Loucy (cell line): ENCODE results near the gene PTP4A1.

Source experiments
- H2AFZ ChIP-seq: fragments of 200-600 bp; sonication (generic); 2 replicates; pipeline ENCODE4 v1.6.0; 2016; ENCODE audit warnings: antibody characterized with exemption, mild to moderate bottlenecking, low read length, moderate library complexity
- H3F3A ChIP-seq: fragments of 200-600 bp; 2 replicates; pipeline ENCODE4 v1.6.0; 2016; ENCODE audit warnings: antibody characterized with exemption, low read depth, mild to moderate bottlenecking
- H3K27me3 ChIP-seq: fragments of 200-600 bp; sonication (generic); 2 replicates; pipeline ENCODE4 v1.6.1; 2014; ENCODE audit warnings: low read length, mild to moderate bottlenecking; ENCODE audit not compliant: insufficient read depth, poor library complexity, severe bottlenecking
- H3K36me3 ChIP-seq: fragments of 200-600 bp; sonication (generic); 2 replicates; pipeline ENCODE4 v1.6.1; 2016; ENCODE audit warnings: low read length; ENCODE audit not compliant: insufficient read depth
- H3K4me1 ChIP-seq: fragments of 200-600 bp; sonication (generic); 2 replicates; pipeline ENCODE4 v1.5.1; 2014; ENCODE audit warnings: low read length, mild to moderate bottlenecking; ENCODE audit not compliant: insufficient read depth, poor library complexity, severe bottlenecking
- H3K4me2 ChIP-seq: fragments of 200-600 bp; sonication (generic); 2 replicates; pipeline ENCODE4 v1.6.0; 2014; ENCODE audit warnings: antibody characterized with exemption, low read length, low read depth, mild to moderate bottlenecking; ENCODE audit not compliant: poor library complexity, severe bottlenecking
- H3K4me3 ChIP-seq: fragments of 200-600 bp; sonication (generic); 2 replicates; pipeline ENCODE4 v1.5.1; 2014; ENCODE audit warnings: low read length, mild to moderate bottlenecking, mixed read lengths; ENCODE audit not compliant: poor library complexity, severe bottlenecking
- H3K79me2 ChIP-seq: fragments of 200-600 bp; sonication (generic); 2 replicates; pipeline ENCODE4 v1.6.1; 2014; ENCODE audit warnings: low read length; ENCODE audit not compliant: insufficient read depth
- H3K9ac ChIP-seq: fragments of 200-600 bp; sonication (generic); 2 replicates; pipeline ENCODE4 v1.6.0; 2014; ENCODE audit warnings: mild to moderate bottlenecking, low read depth, low read length, moderate library complexity; ENCODE audit not compliant: poor library complexity, severe bottlenecking
- H3K9me2 ChIP-seq: fragments of 200-600 bp; sonication (generic); replicated peaks from 2 replicates; pipeline ENCODE4 v1.6.1; 2016; ENCODE audit warnings: low read depth, low read length, mixed read lengths
- H3K9me3 ChIP-seq: fragments of 200-600 bp; sonication (generic); 2 replicates; pipeline ENCODE4 v1.6.1; 2014; ENCODE audit warnings: mild to moderate bottlenecking, antibody characterized with exemption, low read length, low read depth; ENCODE audit not compliant: insufficient read depth
- H4K20me1 ChIP-seq: fragments of 200-600 bp; sonication (generic); 2 replicates; pipeline ENCODE4 v1.6.0; 2014; ENCODE audit warnings: antibody characterized with exemption, low read length, mild to moderate bottlenecking; ENCODE audit not compliant: insufficient read depth, poor library complexity, severe bottlenecking
- EZH2phosphoT487 ChIP-seq: fragments of 200-600 bp; IDR thresholded peaks from 2 replicates; pipeline ENCODE4 v1.6.1; 2018; ENCODE audit warnings: antibody characterized with exemption, mild to moderate bottlenecking, moderate library complexity, borderline replicate concordance
- TF ChIP-seq, protein P1 (sequence below): fragments of 200-600 bp; sonication (generic); conservative IDR thresholded peaks from 2 replicates; pipeline ENCODE4 v1.5.1; 2014; ENCODE audit warnings: mild to moderate bottlenecking, antibody characterized with exemption, low read length

The PTP4A1 gene

DNA sequence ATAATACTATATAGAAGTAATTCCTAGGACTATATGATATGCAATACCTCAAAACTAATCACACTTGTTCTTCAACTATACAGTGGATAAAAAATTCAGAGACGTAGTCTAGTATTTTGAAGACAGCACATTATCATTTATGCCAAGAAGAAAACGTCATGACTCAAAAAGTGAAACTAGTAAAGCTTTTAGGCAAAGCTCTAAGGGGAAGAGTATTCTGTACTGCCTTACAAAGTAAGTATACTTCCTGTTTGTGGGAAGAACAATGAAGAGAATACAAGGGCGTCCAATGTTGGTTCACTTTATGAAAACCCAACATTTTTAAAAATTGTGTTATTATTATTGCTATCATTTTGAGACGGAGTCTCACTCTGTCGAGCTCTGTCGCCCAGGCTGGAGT, 27.9 kb downstream of the PTP4A1 start:
- Histone ChIP-seq H3K79me2 (no peaks in the 10 kb centered on the region), H3F3A (no peaks in the 10 kb centered on the region), H2AFZ (peak overlapping the region; percentile 66; the same call in 1 of the 2 replicates), H3K36me3 (no peaks in the 10 kb centered on the region), H4K20me1 (no peaks in the 10 kb centered on the region), H3K4me2 (no peak overlapping the region), H3K9ac (no peak overlapping the region), H3K9me2 (no peaks in the 10 kb centered on the region), H3K27me3 (no peaks in the 10 kb centered on the region), H3K9me3 (no peaks in the 10 kb centered on the region), H3K4me1 (peaks cover 8% of the 10 kb centered on the region), H3K4me3 (no peak overlapping the region)
- TF ChIP-seq, protein P1, sequence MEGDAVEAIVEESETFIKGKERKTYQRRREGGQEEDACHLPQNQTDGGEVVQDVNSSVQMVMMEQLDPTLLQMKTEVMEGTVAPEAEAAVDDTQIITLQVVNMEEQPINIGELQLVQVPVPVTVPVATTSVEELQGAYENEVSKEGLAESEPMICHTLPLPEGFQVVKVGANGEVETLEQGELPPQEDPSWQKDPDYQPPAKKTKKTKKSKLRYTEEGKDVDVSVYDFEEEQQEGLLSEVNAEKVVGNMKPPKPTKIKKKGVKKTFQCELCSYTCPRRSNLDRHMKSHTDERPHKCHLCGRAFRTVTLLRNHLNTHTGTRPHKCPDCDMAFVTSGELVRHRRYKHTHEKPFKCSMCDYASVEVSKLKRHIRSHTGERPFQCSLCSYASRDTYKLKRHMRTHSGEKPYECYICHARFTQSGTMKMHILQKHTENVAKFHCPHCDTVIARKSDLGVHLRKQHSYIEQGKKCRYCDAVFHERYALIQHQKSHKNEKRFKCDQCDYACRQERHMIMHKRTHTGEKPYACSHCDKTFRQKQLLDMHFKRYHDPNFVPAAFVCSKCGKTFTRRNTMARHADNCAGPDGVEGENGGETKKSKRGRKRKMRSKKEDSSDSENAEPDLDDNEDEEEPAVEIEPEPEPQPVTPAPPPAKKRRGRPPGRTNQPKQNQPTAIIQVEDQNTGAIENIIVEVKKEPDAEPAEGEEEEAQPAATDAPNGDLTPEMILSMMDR: no peak
- TF ChIP-seq EZH2phosphoT487: no peak

DNA sequence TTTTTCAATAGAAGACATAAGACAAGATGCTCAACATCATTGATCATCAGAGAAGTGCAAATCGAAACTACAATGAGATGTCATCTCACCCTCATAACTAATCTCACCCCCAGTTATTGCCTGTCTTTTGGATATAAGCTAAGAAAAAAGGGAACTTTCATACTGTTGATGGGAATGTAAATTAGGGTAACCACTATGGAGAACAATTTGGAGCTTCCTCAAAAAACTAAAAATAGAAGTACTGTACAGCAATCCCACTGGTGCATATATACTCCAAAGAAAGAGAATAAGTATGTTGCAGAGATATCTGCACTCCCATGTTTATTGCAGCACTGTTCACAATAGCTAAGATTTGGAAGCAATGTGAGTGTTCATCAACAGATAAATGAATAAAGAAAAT, 37.0 kb downstream of the PTP4A1 start:
- Histone ChIP-seq H3K36me3 (no peaks in the 10 kb centered on the region), H2AFZ (no peak overlapping the region), H3K9me3 (no peaks in the 10 kb centered on the region), H3K27me3 (no peaks in the 10 kb centered on the region), H4K20me1 (no peaks in the 10 kb centered on the region), H3F3A (no peaks in the 10 kb centered on the region), H3K9ac (no peak overlapping the region), H3K4me3 (no peak overlapping the region), H3K4me1 (no peaks in the 10 kb centered on the region), H3K4me2 (no peak overlapping the region), H3K9me2 (no peaks in the 10 kb centered on the region), H3K79me2 (no peaks in the 10 kb centered on the region)
- TF ChIP-seq, protein P1: no peak
- TF ChIP-seq EZH2phosphoT487: no peak

DNA sequence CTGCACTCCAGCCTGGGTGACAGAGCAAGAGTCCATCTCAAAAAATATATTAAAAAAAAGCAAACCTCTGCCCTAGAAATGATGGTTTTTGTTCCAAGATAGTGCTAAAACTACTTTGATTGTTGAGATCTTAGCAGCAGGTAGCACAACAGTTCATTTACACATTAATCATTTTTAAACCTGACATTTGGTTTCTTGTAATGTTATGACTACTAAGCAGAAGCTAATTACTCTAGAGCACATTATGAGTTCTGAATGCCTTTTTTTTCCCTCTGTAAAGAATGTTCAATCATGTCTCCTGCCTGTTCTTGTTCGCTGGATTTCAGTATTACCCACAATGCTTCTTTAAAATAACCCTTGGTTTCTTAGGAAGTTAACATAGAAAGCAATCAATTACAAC, 38.7 kb downstream of the PTP4A1 start:
- no peak for TF ChIP-seq EZH2phosphoT487
- TF ChIP-seq, protein P1: no peak
- Histone ChIP-seq H3F3A (no peaks in the 10 kb centered on the region), H3K4me3 (no peak overlapping the region), H3K4me1 (no peaks in the 10 kb centered on the region), H3K36me3 (no peaks in the 10 kb centered on the region), H3K9me3 (no peaks in the 10 kb centered on the region), H3K79me2 (no peaks in the 10 kb centered on the region), H2AFZ (no peak overlapping the region), H3K4me2 (no peak overlapping the region), H3K9ac (no peak overlapping the region), H3K27me3 (no peaks in the 10 kb centered on the region), H4K20me1 (no peaks in the 10 kb centered on the region), H3K9me2 (no peaks in the 10 kb centered on the region)
